ENCODE measurements around the gene SLC16A3.

SLC16A3 gene

DNA sequence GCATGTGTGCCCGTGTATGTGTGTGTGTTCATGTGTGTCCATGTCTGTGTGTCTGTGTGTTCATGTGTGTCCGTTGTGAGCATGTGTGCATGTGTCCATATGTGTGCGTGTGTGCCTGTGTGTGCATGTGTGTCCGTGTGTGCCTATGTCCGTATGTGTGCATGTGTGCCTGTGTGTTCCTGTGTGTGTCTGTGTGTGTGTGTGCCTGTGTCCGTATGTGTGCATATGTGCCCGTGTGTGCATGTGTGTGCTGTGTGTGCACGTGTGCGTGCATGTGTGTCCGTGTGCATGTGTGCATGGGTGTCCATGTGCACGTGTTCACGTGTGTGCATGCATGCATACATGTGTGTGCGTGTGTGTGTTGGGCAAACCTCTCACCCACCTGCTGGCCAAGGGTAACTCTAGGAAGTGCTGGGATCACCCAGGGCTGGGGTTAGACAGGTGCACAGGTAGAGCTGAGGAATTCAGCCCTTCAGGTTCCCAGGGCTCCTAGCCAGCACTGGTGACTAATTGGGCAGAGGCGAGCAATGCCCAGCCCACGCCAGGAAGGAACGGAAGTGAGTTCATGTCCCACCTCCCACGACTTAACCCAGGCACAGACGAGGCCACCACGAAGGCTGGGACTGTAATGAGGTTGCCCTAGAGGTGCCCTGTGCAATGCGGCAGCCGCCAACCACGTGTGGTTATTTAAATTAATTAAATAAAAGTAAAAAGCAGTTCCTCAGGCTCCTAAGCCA is 52.8 kb downstream of the SLC16A3 start:
- no peak for TF ChIP-seq GATA2 (IDR thresholded peaks at IDR 0.05; ENCODE audit: low read depth, low read length)
- no peak for TF ChIP-seq GATA3 (IDR thresholded peaks at IDR 0.05; ENCODE audit: low read depth, low read length)

DNA sequence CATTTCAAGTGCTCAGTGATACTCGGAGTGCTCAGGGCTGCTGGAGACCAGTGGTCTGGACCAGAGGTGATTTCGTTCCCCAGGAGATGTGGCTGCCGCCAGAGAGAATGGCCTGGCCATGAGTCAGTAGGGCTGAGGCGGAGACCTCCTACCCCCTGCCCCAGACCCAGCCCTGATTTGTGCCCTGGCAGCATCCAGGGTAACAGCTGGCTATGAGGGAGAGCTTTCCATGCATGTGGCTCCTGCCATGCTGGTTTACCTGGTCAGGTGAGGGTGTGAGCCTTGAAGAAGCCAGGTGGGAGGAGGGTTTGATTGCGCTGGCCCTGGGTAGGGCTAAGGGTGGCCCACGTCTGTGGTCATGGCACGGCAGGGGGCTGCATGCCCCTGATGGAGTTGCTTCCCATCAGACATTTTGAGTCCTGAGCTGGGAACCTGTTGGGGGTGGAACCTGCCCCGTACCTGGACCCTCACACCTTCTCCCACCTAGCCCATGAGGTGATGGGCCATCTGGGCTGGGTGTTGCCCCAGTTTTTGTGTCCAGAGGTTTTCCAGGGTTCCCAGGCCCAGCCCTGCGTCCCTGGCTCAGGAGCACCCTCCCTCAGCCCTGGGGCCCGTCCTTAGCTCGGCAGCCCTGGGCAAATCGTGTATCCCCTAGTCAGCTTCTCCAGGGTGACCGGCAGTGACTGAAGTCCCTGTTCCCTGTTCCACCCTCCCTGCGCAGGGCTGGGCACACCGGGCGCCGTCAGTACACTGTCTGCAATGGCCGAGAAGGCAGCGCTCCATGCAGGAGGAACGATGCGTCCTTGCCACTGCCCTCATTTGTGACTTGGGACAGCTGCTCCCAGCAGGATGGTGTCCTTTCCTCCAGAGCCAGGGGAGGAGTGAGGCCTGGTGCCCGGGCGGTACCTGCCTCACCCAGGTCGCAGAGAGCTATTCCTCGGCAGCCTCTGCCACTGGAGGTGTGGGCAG is 53.7 kb downstream of the SLC16A3 start:
- TF ChIP-seq GATA2 (IDR thresholded peaks at IDR 0.05; ENCODE audit: low read depth, low read length) (no peak), GATA3 (IDR thresholded peaks at IDR 0.05; ENCODE audit: low read depth, low read length) (no peak)

DNA sequence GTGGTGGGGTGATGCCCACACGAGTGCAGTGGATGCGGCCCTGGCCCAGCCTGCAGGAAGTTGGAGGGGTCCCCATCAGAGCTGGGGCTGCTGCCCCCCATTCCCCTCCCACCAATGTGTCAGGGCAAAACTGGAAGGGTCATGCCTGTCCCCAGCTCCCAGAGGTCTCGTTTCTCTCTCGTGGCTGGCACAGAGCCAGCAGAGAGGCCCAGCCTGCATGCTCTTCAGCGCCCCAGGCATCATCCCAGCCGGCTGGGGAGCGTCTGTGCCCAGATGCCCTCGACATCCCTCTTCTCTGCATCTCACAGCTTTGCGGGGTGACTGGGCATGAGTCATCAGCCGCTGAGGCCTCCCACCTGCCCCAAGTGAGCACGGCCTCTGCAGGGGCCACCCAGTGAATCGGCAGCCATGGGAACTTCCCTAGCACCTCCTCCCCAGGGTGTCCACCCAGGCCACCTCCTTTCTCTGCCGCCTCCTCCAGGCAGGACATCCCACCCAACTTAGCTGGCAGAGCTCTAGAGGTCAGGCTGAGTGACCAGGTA is 54.4 kb downstream of the SLC16A3 start:
- no peak for TF ChIP-seq GATA3 (IDR thresholded peaks at IDR 0.05; ENCODE audit: low read depth, low read length)

DNA sequence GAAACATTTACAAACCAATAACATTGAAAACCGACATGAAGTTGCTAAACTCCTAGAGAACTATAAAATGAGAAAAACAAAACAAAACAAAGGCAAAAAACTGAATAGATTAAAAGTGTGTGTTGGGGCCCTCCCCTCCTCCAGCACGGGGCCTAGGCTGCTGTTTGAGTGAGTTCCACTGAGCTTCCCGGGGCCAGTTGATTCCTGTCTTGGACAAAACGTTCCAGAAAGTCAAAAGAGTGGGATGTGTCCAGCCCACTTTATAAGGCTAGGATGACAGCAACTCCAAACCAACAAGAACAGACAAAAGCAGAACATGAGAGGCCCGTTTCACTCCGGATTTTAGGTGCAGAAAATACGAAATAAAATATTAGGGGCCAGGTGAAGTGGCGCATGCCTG is 56.3 kb downstream of the SLC16A3 start:
- TF ChIP-seq GATA2 (IDR thresholded peaks at IDR 0.05; ENCODE audit: low read depth, low read length): no peak
- TF ChIP-seq GATA3 (IDR thresholded peaks at IDR 0.05; ENCODE audit: low read depth, low read length): no peak

DNA sequence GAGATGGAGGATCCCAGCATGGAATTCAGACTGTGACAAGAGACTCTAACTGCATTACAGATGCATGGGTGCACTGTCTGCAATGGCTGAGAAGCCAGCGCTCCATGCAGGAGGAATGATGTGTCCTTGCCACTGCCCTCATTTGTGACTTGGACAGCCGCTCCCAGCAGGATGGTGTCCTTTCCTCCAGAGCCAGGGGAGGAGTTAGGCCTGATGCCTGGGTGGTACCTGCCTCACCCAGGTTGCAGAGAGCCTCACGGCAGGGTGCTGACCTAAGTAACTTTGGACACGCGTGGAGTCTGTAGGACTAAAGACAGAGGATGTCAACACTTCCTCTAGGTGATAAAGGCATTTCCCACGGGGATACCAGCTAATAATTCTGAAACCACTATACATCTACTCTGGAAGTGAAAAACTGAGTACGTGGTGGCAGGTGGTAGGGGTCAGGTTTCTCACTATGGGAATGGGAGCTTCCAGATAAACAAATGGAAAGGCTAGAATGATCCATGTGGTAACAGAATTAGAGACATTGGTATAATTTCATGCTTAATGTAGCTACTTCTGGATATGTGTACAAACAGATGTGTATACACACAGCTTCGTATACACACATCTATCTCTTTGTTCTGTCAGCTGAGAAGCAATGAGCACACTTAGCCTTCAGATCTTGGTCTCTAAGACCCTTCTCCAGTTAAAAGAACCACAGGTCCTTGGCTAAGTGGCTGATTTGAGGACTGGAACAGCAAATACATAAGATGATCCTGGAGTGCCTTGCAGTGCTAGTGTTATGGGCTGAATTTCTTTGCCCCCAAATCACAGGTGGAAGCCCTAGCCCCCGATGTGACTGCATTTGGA is 58.4 kb downstream of the SLC16A3 start:
- no peak for TF ChIP-seq GATA2 (IDR thresholded peaks at IDR 0.05; ENCODE audit: low read depth, low read length)
- TF ChIP-seq GATA3 (IDR thresholded peaks at IDR 0.05; ENCODE audit: low read depth, low read length): no peak

- no peak for TF ChIP-seq GATA2 (IDR thresholded peaks at IDR 0.05; ENCODE audit: low read depth, low read length)
- no peak for TF ChIP-seq GATA3 (IDR thresholded peaks at IDR 0.05; ENCODE audit: low read depth, low read length)
Measured at GRCh38 chr17:82287868-82288801, 59.3 kb downstream of the SLC16A3 start.

All from SH-SY5Y (cell line).